ENCODE data around the gene UBE2O. TPM values are rescaled to one million over a fixed set of nuclear protein-coding genes. Genes with fewer than 3 reads are reported as not detected.

Gene UBE2O
- total RNA-seq, 1 experiment from 2014 or later = 57.4 TPM

DNA sequence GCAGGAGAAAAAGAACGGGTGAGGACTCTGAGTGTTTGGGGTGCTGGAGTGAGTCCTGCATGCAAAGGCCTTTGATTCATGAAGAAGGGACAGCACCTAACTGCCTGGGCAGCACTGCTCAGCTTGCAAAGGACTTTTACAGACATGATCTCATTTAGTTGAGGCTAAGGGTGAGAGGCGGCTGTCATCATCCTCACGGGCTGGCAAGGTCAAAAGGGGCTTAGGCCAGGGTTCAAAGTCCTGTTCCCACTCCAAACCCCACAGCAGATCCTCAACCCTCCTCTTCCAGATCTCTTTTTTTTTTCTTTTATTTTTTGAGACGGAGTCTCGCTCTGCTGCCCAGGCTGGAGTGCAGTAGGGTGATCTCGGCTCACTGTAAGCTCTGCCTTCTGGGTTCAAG is 43.5 kb upstream of the UBE2O start:
- BruUV-seq (replicated peaks) = no TSS peak
- TF ChIP-seq EZH2 (IDR thresholded peaks at IDR 0.05; ENCODE audit: borderline replicate concordance, low read depth, low read length, poor library complexity, severe bottlenecking) = no peak
- TF ChIP-seq, protein P1, sequence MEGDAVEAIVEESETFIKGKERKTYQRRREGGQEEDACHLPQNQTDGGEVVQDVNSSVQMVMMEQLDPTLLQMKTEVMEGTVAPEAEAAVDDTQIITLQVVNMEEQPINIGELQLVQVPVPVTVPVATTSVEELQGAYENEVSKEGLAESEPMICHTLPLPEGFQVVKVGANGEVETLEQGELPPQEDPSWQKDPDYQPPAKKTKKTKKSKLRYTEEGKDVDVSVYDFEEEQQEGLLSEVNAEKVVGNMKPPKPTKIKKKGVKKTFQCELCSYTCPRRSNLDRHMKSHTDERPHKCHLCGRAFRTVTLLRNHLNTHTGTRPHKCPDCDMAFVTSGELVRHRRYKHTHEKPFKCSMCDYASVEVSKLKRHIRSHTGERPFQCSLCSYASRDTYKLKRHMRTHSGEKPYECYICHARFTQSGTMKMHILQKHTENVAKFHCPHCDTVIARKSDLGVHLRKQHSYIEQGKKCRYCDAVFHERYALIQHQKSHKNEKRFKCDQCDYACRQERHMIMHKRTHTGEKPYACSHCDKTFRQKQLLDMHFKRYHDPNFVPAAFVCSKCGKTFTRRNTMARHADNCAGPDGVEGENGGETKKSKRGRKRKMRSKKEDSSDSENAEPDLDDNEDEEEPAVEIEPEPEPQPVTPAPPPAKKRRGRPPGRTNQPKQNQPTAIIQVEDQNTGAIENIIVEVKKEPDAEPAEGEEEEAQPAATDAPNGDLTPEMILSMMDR (conservative IDR thresholded peaks at IDR 0.05; ENCODE audit: low read depth, low read length) = no peak
- H3K36me3 ChIP-seq (ENCODE audit: insufficient read depth, low read length, poor library complexity, severe bottlenecking) = no peaks in the 10 kb centered on the region
- H3K4me3 ChIP-seq (ENCODE audit: low read depth, low read length, poor library complexity, severe bottlenecking) = no peak overlapping the region
- intact Hi-C loops (cut with micrococcal nuclease; ENCODE audit: unreplicated experiment) = no loop called here
- no peaks in the 10 kb centered on the region for H3K27me3 ChIP-seq (replicated peaks; ENCODE audit: insufficient read depth, low read depth, low read length, poor library complexity)
- no peak overlapping the region for H3K27ac ChIP-seq (ENCODE audit: low read depth, low read length, poor library complexity, severe bottlenecking)
- CTCF ChIA-PET = no interaction called here
- no peaks in the 10 kb centered on the region for H3K9me3 ChIP-seq (ENCODE audit: low read depth, low read length, poor library complexity, severe bottlenecking)
- peaks cover 65% of the 10 kb centered on the region for H3K4me1 ChIP-seq (ENCODE audit: insufficient read depth, low read length, poor library complexity, severe bottlenecking)
- POLR2A ChIA-PET (ENCODE audit: low non-redundant PET) = no interaction called here
- DNase-seq (ENCODE audit: low spot score) = no peak

DNA sequence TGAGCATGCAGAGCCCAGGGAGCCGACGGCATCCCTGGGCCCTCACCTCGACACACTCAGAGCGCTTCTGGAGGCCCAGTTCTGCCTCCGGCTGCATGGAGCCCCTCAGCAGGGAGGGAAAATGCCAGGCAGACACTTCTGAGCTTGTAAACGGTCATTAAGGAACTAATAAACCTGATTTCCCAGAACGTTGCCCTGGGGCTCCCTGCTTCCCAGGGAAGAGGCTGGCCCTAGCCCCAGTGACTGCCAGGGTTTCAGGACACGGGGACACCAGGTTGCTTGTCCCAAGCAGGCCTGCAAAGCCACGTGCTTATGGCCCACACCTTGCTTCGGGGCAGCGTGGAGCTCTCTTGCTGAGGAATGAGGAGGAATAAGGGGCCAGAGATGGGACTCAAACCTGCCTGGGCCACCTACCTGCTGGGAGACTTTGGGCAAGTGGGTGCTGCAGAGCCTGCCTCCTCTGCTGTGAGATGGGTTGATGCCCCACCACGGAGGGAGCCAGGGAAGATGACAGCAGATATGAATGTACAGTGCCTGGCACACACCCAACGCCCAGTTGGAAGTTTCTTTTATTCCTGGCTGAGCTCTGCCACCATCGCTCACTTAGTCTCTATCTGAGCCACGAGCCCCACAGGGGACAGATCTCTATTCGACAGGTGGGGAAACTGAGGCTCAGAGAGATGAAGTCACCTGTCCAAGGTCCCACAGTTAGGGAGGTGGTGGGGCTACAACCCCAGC is 42.9 kb upstream of the UBE2O start:
- ChIA-PET POLR2A (ENCODE audit: low non-redundant PET) (no interaction called here), CTCF (no interaction called here)
- H3K4me3 ChIP-seq (ENCODE audit: low read depth, low read length, poor library complexity, severe bottlenecking) = no peak overlapping the region
- intact Hi-C loops (cut with micrococcal nuclease; ENCODE audit: unreplicated experiment) = no loop called here
- peaks cover 63% of the 10 kb centered on the region for H3K4me1 ChIP-seq (ENCODE audit: insufficient read depth, low read length, poor library complexity, severe bottlenecking)
- no peaks in the 10 kb centered on the region for H3K27me3 ChIP-seq (replicated peaks; ENCODE audit: insufficient read depth, low read depth, low read length, poor library complexity)
- H3K9me3 ChIP-seq (ENCODE audit: low read depth, low read length, poor library complexity, severe bottlenecking) = no peaks in the 10 kb centered on the region
- no peak for TF ChIP-seq EZH2 (IDR thresholded peaks at IDR 0.05; ENCODE audit: borderline replicate concordance, low read depth, low read length, poor library complexity, severe bottlenecking)
- TF ChIP-seq, protein P1 (conservative IDR thresholded peaks at IDR 0.05; ENCODE audit: low read depth, low read length) = no peak
- H3K27ac ChIP-seq (ENCODE audit: low read depth, low read length, poor library complexity, severe bottlenecking) = no peak overlapping the region
- peak; percentile 54 for DNase-seq (ENCODE audit: low spot score)
- no TSS peak for BruUV-seq (replicated peaks)
- no peaks in the 10 kb centered on the region for H3K36me3 ChIP-seq (ENCODE audit: insufficient read depth, low read length, poor library complexity, severe bottlenecking)

DNA sequence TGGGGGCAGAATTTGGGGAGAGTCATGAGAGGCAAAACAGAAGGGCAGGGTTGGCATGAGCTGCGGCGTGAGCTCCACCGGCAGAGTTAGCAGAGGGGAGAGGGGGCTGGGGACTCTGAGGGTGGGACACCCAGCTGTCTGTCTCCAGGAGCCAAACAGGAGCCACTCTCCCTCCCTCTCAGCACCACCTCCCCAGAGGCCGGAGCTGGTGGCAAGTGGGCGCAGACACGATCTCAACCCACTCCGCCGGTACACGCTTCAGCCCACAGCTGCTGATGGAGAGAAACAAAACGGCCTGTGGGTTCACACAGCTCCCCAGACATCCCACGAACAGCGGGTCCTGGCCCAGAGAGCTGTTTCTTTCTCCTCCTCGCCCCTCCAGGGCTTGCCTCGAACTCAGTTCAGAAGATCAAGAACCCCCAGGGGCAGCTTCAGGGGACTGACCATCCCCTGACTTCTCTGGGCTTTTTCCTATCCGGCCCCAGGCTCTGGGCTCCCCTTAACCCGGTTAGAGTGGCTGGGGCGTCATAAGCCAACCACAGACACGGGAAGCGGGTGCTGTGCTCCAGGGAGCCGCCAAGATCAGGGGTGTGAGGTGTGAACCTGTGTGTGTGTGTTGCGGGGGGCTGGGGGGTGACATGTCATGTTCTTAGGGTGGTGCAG is 40.7 kb upstream of the UBE2O start:
- H3K27ac ChIP-seq (ENCODE audit: low read depth, low read length, poor library complexity, severe bottlenecking) = no peak overlapping the region
- BruUV-seq (replicated peaks) = no TSS peak
- peaks cover 43% of the 10 kb centered on the region for H3K4me1 ChIP-seq (ENCODE audit: insufficient read depth, low read length, poor library complexity, severe bottlenecking)
- no peaks in the 10 kb centered on the region for H3K36me3 ChIP-seq (ENCODE audit: insufficient read depth, low read length, poor library complexity, severe bottlenecking)
- TF ChIP-seq, protein P1 (conservative IDR thresholded peaks at IDR 0.05; ENCODE audit: low read depth, low read length) = no peak
- no peak for TF ChIP-seq EZH2 (IDR thresholded peaks at IDR 0.05; ENCODE audit: borderline replicate concordance, low read depth, low read length, poor library complexity, severe bottlenecking)
- intact Hi-C loops (cut with micrococcal nuclease; ENCODE audit: unreplicated experiment) = no loop called here
- ChIA-PET POLR2A (ENCODE audit: low non-redundant PET) (interaction anchor here (0.7 kb wide), 1 partner anchor 1547 kb away, joined by 3 read pairs; no protein-coding TSS in a partner anchor), CTCF (no interaction called here)
- no peaks in the 10 kb centered on the region for H3K9me3 ChIP-seq (ENCODE audit: low read depth, low read length, poor library complexity, severe bottlenecking)
- no peaks in the 10 kb centered on the region for H3K27me3 ChIP-seq (replicated peaks; ENCODE audit: insufficient read depth, low read depth, low read length, poor library complexity)
- no peak overlapping the region for H3K4me3 ChIP-seq (ENCODE audit: low read depth, low read length, poor library complexity, severe bottlenecking)
- no peak for DNase-seq (ENCODE audit: low spot score)
